ENCODE results near the gene GNA14.

- TF ChIP-seq ZNF146 (tag by site-specific recombination; IDR thresholded peaks at IDR 0.05) (no peak), ZNF174 (tag by site-specific recombination; IDR thresholded peaks at IDR 0.05) (no peak), ZBTB21 (tag by site-specific recombination; IDR thresholded peaks at IDR 0.05) (no peak), TSHZ1 (tag by site-specific recombination; IDR thresholded peaks at IDR 0.05; ENCODE audit: borderline replicate concordance) (no peak), ZNF223 (tag by site-specific recombination; IDR thresholded peaks at IDR 0.05) (no peak), KLF1 (tag by site-specific recombination; IDR thresholded peaks at IDR 0.05) (no peak), OSR2 (tag by site-specific recombination; IDR thresholded peaks at IDR 0.05) (no peak), CTCF (tag by site-specific recombination; IDR thresholded peaks at IDR 0.05) (no peak), YY1 (tag by site-specific recombination; IDR thresholded peaks at IDR 0.05) (no peak)
Measured at GRCh38 chr9:77651203-77651602, 3.1 kb upstream of the GNA14 start.
